GM12892 (cell line): ENCODE results near the gene LOXL1.

Experiments used
- POLR2A ChIP-seq: IDR thresholded peaks from 2 replicates; pipeline ENCODE4 v1.6.1; 2011; ENCODE audit warnings: low read depth, low read length, control low read depth
- POLR2AphosphoS5 ChIP-seq: IDR thresholded peaks from 2 replicates; pipeline ENCODE4 v1.6.1; 2011; ENCODE audit warnings: low read depth, low read length, control low read depth
- TAF1 ChIP-seq: IDR thresholded peaks from 2 replicates; pipeline ENCODE4 v1.6.1; 2011; ENCODE audit warnings: low read depth, mild to moderate bottlenecking, control low read depth, low read length, borderline replicate concordance

DNA sequence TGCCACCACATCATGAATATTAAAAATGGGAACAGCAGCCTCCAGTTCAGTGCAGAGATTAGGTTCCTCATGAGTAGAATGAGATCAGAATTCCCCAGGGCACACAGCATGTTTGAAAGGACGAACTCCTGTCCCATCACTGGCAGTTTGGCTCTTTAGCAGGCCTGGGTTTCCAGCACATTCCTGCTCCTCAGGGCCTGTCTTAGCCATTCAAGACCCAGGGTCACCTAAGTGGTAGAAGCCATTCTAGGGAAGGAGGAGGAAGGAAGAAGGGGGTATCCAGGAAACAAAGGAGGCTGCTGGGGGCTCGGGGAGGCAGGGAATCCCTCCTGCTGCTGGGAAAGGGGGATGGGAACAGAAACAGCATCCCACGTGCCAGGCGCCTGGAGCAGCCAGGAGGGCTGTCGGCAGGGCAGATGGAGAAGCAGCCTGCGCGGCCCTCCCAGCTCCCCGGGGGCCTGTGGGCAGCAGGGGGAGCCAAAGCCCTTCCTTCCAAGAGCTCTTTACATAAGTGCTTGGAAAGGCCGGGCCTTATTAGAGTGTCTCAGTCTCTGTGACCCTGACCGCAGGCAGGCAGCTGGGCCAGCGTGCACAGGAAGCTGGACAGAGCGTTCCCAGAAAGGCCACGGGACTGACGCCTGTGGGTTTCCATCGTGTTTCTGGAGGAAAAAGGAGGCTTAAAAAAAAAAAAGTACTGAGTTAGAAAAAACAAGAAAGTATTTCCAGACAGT is 24.7 kb downstream of the LOXL1 start:
- TF ChIP-seq POLR2AphosphoS5 (no peak), POLR2A (no peak), TAF1 (no peak)
